ENCODE data around the gene ABCC1. TPM values are rescaled to one million over a fixed set of nuclear protein-coding genes. Genes with fewer than 3 reads are reported as not detected.

The ABCC1 gene
- polyA plus RNA-seq, 1 donor from 2014 or later, result 3.0 TPM

- no peak overlapping the region for H3K4me3 ChIP-seq (ENCODE audit: low read length)
- no peak overlapping the region for H2AFZ ChIP-seq (ENCODE audit: low read depth, low read length)
- H3K9me2 ChIP-seq (ENCODE audit: insufficient read depth, low read length), result no peaks in the 10 kb centered on the region
- H3K27ac ChIP-seq (ENCODE audit: low read length), result no peak overlapping the region
- TF ChIP-seq MXI1 (conservative IDR thresholded peaks at IDR 0.05; ENCODE audit: poor library complexity, severe bottlenecking) (no peak), SMC3 (conservative IDR thresholded peaks at IDR 0.05; ENCODE audit: poor library complexity) (no peak), POLR2AphosphoS5 (IDR thresholded peaks at IDR 0.05) (no peak), REST (IDR thresholded peaks at IDR 0.05; ENCODE audit: borderline replicate concordance) (no peak)
- no peaks in the 10 kb centered on the region for H3F3A ChIP-seq (ENCODE audit: insufficient read depth, low read length, poor library complexity, severe bottlenecking)
- H3K4me2 ChIP-seq (ENCODE audit: low read length), result no peak overlapping the region
- no peaks in the 10 kb centered on the region for H3K9me3 ChIP-seq (ENCODE audit: low read length)
- H3K79me2 ChIP-seq (replicated peaks; ENCODE audit: insufficient read depth, low read length), result no peaks in the 10 kb centered on the region
- H3K27me3 ChIP-seq (ENCODE audit: insufficient read depth, low read depth, low read length), result no peaks in the 10 kb centered on the region
- no peaks in the 10 kb centered on the region for H3K36me3 ChIP-seq (ENCODE audit: insufficient read depth, low read length)
- no peaks in the 10 kb centered on the region for H4K20me1 ChIP-seq (ENCODE audit: insufficient read depth)
- no peak overlapping the region for H3K9ac ChIP-seq (ENCODE audit: low read length)
These were observed 72.2 kb downstream of the ABCC1 start for GRCh38 chr16:16021646-16021987.

- Histone ChIP-seq H3K4me2 (ENCODE audit: low read length) (no peak overlapping the region), H3K79me2 (replicated peaks; ENCODE audit: insufficient read depth, low read length) (no peaks in the 10 kb centered on the region), H3K9me2 (ENCODE audit: insufficient read depth, low read length) (no peaks in the 10 kb centered on the region), H3K9me3 (ENCODE audit: low read length) (no peaks in the 10 kb centered on the region), H2AFZ (ENCODE audit: low read depth, low read length) (no peak overlapping the region), H3K9ac (ENCODE audit: low read length) (no peak overlapping the region), H3K36me3 (ENCODE audit: insufficient read depth, low read length) (no peaks in the 10 kb centered on the region), H3K4me3 (ENCODE audit: low read length) (no peak overlapping the region), H3K27ac (ENCODE audit: low read length) (no peak overlapping the region), H3K27me3 (ENCODE audit: insufficient read depth, low read depth, low read length) (no peaks in the 10 kb centered on the region), H4K20me1 (ENCODE audit: insufficient read depth) (no peaks in the 10 kb centered on the region), H3F3A (ENCODE audit: insufficient read depth, low read length, poor library complexity, severe bottlenecking) (no peaks in the 10 kb centered on the region)
- TF ChIP-seq EP300 (conservative IDR thresholded peaks at IDR 0.05; ENCODE audit: poor library complexity, severe bottlenecking) (no peak), TAF1 (IDR thresholded peaks at IDR 0.05; ENCODE audit: low read depth) (no peak), RAD21 (conservative IDR thresholded peaks at IDR 0.05) (no peak)
These were observed 72.7 kb downstream of the ABCC1 start for GRCh38 chr16:16021988-16022682.

GRCh38 chr16:16022683-16023064 lies 73.3 kb downstream of the ABCC1 start:
- Histone ChIP-seq H3K4me2 (ENCODE audit: low read length) (no peak overlapping the region), H4K20me1 (ENCODE audit: insufficient read depth) (no peaks in the 10 kb centered on the region), H3K9ac (ENCODE audit: low read length) (no peak overlapping the region)

More at GRCh38 chr16:16022683-16023064, 73.3 kb downstream of the ABCC1 start:
- Histone ChIP-seq H3K9me2 (ENCODE audit: insufficient read depth, low read length) (no peaks in the 10 kb centered on the region), H2AFZ (ENCODE audit: low read depth, low read length) (no peak overlapping the region), H3K79me2 (replicated peaks; ENCODE audit: insufficient read depth, low read length) (no peaks in the 10 kb centered on the region), H3K27me3 (ENCODE audit: insufficient read depth, low read depth, low read length) (no peaks in the 10 kb centered on the region), H3K36me3 (ENCODE audit: insufficient read depth, low read length) (no peaks in the 10 kb centered on the region), H3K9me3 (ENCODE audit: low read length) (no peaks in the 10 kb centered on the region), H3K4me3 (ENCODE audit: low read length) (no peak overlapping the region), H3K27ac (ENCODE audit: low read length) (no peak overlapping the region), H3F3A (ENCODE audit: insufficient read depth, low read length, poor library complexity, severe bottlenecking) (no peaks in the 10 kb centered on the region)
- TF ChIP-seq MXI1 (conservative IDR thresholded peaks at IDR 0.05; ENCODE audit: poor library complexity, severe bottlenecking) (no peak), POLR2AphosphoS5 (IDR thresholded peaks at IDR 0.05) (no peak), REST (IDR thresholded peaks at IDR 0.05; ENCODE audit: borderline replicate concordance) (no peak), EP300 (conservative IDR thresholded peaks at IDR 0.05; ENCODE audit: poor library complexity, severe bottlenecking) (no peak), RAD21 (conservative IDR thresholded peaks at IDR 0.05) (no peak), EZH2 (IDR thresholded peaks at IDR 0.05; ENCODE audit: borderline replicate concordance, insufficient read depth, low read length, poor library complexity, severe bottlenecking) (no peak), SMC3 (conservative IDR thresholded peaks at IDR 0.05; ENCODE audit: poor library complexity) (no peak), TAF1 (IDR thresholded peaks at IDR 0.05; ENCODE audit: low read depth) (no peak), CTCF (IDR thresholded peaks at IDR 0.05; ENCODE audit: poor library complexity, severe bottlenecking) (no peak)
